Nephron progenitor cell (in vitro differentiated cells): ENCODE results near the gene BAG2.

Source experiments
- DNase-seq: peaks from one replicate; pipeline ENCODE4 v3.0.0; 2021
- H3K27ac Mint-ChIP-seq: 2 replicates; pipeline ENCODE4 v1.8.0; 2021; ENCODE audit warnings: mild to moderate bottlenecking, moderate library complexity, mixed read lengths
- H3K27me3 Mint-ChIP-seq: 2 replicates; pipeline ENCODE4 v1.8.0; 2021; ENCODE audit warnings: mild to moderate bottlenecking, low read depth, mixed read lengths; ENCODE audit not compliant: poor library complexity
- H3K36me3 Mint-ChIP-seq: 2 replicates; pipeline ENCODE4 v1.8.0; 2021; ENCODE audit warnings: low read depth, mixed read lengths
- H3K4me1 Mint-ChIP-seq: 2 replicates; pipeline ENCODE4 v1.8.0; 2021; ENCODE audit warnings: mixed read lengths
- H3K4me3 Mint-ChIP-seq: 2 replicates; pipeline ENCODE4 v1.8.0; 2021; ENCODE audit warnings: mild to moderate bottlenecking, moderate library complexity, mixed read lengths
- H3K9me3 Mint-ChIP-seq: 2 replicates; pipeline ENCODE4 v1.8.0; 2021; ENCODE audit warnings: mild to moderate bottlenecking, moderate library complexity, mixed read lengths
- CTCF ChIP-seq: fragments of 200-600 bp; sonication (generic); IDR thresholded peaks from 2 replicates; pipeline ENCODE4 v1.5.0; 2021; ENCODE audit warnings: antibody characterized with exemption

The BAG2 gene

GRCh38 chr6:57195457-57195856 is 23.3 kb downstream of the BAG2 start:
- DNase-seq, result no peak
- Mint-ChIP-seq H3K4me1 (peaks cover 8% of the 10 kb centered on the region), H3K27ac (no peak overlapping the region), H3K36me3 (peaks cover 41% of the 10 kb centered on the region), H3K4me3 (no peak overlapping the region), H3K27me3 (peaks cover 4% of the 10 kb centered on the region), H3K9me3 (no peaks in the 10 kb centered on the region)
- TF ChIP-seq CTCF, result no peak

GRCh38 chr6:57198926-57199636 is 27.0 kb downstream of the BAG2 start:
- no peak for DNase-seq
- peaks cover 4% of the 10 kb centered on the region for H3K27me3 Mint-ChIP-seq
- no peak overlapping the region for H3K4me3 Mint-ChIP-seq
- peaks cover 18% of the 10 kb centered on the region for H3K36me3 Mint-ChIP-seq
- peaks cover 13% of the 10 kb centered on the region for H3K4me1 Mint-ChIP-seq
- TF ChIP-seq CTCF, result no peak
- H3K27ac Mint-ChIP-seq, result no peak overlapping the region
- no peaks in the 10 kb centered on the region for H3K9me3 Mint-ChIP-seq

- no peak for TF ChIP-seq CTCF
- no peak overlapping the region for H3K27ac Mint-ChIP-seq
- H3K27me3 Mint-ChIP-seq, result peaks cover 4% of the 10 kb centered on the region
- no peak for DNase-seq
- H3K9me3 Mint-ChIP-seq, result no peaks in the 10 kb centered on the region
- H3K4me3 Mint-ChIP-seq, result no peak overlapping the region
- H3K36me3 Mint-ChIP-seq, result peaks cover 25% of the 10 kb centered on the region
- H3K4me1 Mint-ChIP-seq, result peaks cover 18% of the 10 kb centered on the region
Measured at GRCh38 chr6:57201718-57202117, 29.6 kb downstream of the BAG2 start.

- TF ChIP-seq CTCF, result no peak
- peak overlapping the region; percentile 49 for H3K27ac Mint-ChIP-seq
Measured at GRCh38 chr6:57205550-57206328, 33.6 kb downstream of the BAG2 start.

GRCh38 chr6:57207141-57207540 is 35.0 kb downstream of the BAG2 start:
- DNase-seq, result no peak
- H3K27me3 Mint-ChIP-seq, result no peaks in the 10 kb centered on the region
- peaks cover 8% of the 10 kb centered on the region for H3K4me1 Mint-ChIP-seq
- peaks cover 29% of the 10 kb centered on the region for H3K36me3 Mint-ChIP-seq
- no peaks in the 10 kb centered on the region for H3K9me3 Mint-ChIP-seq
- no peak for TF ChIP-seq CTCF
- no peak overlapping the region for H3K4me3 Mint-ChIP-seq
- H3K27ac Mint-ChIP-seq, result no peak overlapping the region

More at GRCh38 chr6:57205550-57206328, 33.6 kb downstream of the BAG2 start:
- Mint-ChIP-seq H3K4me1 (peaks cover 9% of the 10 kb centered on the region), H3K4me3 (no peak overlapping the region), H3K36me3 (peaks cover 28% of the 10 kb centered on the region), H3K27me3 (no peaks in the 10 kb centered on the region), H3K9me3 (no peaks in the 10 kb centered on the region)
- no peak for DNase-seq
